Calu3 (cell line): ENCODE measurements around the gene TTLL11. TPM values are rescaled to one million over a fixed set of nuclear protein-coding genes. Genes with fewer than 3 reads are reported as not detected.

Experiments used
- BruUV-seq: library from RNA; stranded (reverse); fragments of 400-500 nt; replicated peaks from 2 replicates; lab custom pipeline; 2021; lab: Mats Ljungman, UMichigan
- CTCF ChIA-PET: fragments of 300-600 bp; sonication (Branson Sonifier 250); formaldehyde crosslinking; loops from one replicate; lab custom pipeline; 2022; ENCODE audit warnings: antibody characterized with exemption; lab: Charles Lee
- DNase-seq: peaks from one replicate; pipeline ENCODE4 v3.0.0; 2022
- H3K27ac Mint-ChIP-seq: one replicate; pipeline ENCODE4 v1.8.0; 2022; ENCODE audit warnings: mixed read lengths; ENCODE audit not compliant: unreplicated experiment
- H3K27me3 Mint-ChIP-seq: one replicate; pipeline ENCODE4 v1.8.0; 2022; ENCODE audit warnings: mixed read lengths; ENCODE audit not compliant: unreplicated experiment
- H3K36me3 Mint-ChIP-seq: one replicate; pipeline ENCODE4 v1.8.0; 2022; ENCODE audit warnings: mild to moderate bottlenecking, moderate library complexity, mixed read lengths; ENCODE audit not compliant: insufficient read depth, unreplicated experiment
- H3K4me1 Mint-ChIP-seq: one replicate; pipeline ENCODE4 v1.8.0; 2022; ENCODE audit warnings: mild to moderate bottlenecking, low read depth, mixed read lengths; ENCODE audit not compliant: unreplicated experiment
- H3K4me3 Mint-ChIP-seq: one replicate; pipeline ENCODE4 v1.8.0; 2022; ENCODE audit warnings: mild to moderate bottlenecking, low read depth, moderate library complexity, mixed read lengths; ENCODE audit not compliant: unreplicated experiment
- H3K9me3 Mint-ChIP-seq: one replicate; pipeline ENCODE4 v1.8.0; 2022; ENCODE audit warnings: low read depth, mixed read lengths; ENCODE audit not compliant: unreplicated experiment
- CTCF ChIP-seq: fragments of 200-600 bp; IDR thresholded peaks from one replicate; pipeline ENCODE4 v1.8.0; 2022; ENCODE audit warnings: antibody characterized with exemption; ENCODE audit not compliant: unreplicated experiment
- intact Hi-C: fragments of 100-400 bp; cut with micrococcal nuclease; formaldehyde crosslinking; loops from one replicate; pipeline ENCODE4 v1.10.0; 2022; ENCODE audit not compliant: unreplicated experiment
- total RNA-seq: library from RNA; stranded (reverse); gene quantifications from 2 replicates; pipeline ENCODE4 v1.2.3, GENCODE V29; 2022

The TTLL11 gene
- total RNA-seq, 1 experiment from 2014 or later = 10.5 TPM

- DNase-seq = no peak
- H3K9me3 Mint-ChIP-seq = no peaks in the 10 kb centered on the region
- H3K27ac Mint-ChIP-seq = no peak overlapping the region
- no peak overlapping the region for H3K4me3 Mint-ChIP-seq
- CTCF ChIA-PET = no interaction called here
- BruUV-seq = no TSS peak
- H3K36me3 Mint-ChIP-seq = peaks cover 1% of the 10 kb centered on the region
- no peak for TF ChIP-seq CTCF
- intact Hi-C loops = no loop called here
- no peaks in the 10 kb centered on the region for H3K27me3 Mint-ChIP-seq
- peaks cover 11% of the 10 kb centered on the region for H3K4me1 Mint-ChIP-seq
These were observed 45.6 kb upstream of the TTLL11 start for GRCh38 chr9:122138560-122139268.

- H3K27ac Mint-ChIP-seq = no peak overlapping the region
- DNase-seq = no peak
- no peak for TF ChIP-seq CTCF
- H3K9me3 Mint-ChIP-seq = no peaks in the 10 kb centered on the region
- H3K4me1 Mint-ChIP-seq = peaks cover 2% of the 10 kb centered on the region
- no TSS peak for BruUV-seq
- intact Hi-C loops = no loop called here
- H3K27me3 Mint-ChIP-seq = peaks cover 14% of the 10 kb centered on the region
- H3K36me3 Mint-ChIP-seq = no peaks in the 10 kb centered on the region
- no peak overlapping the region for H3K4me3 Mint-ChIP-seq
- CTCF ChIA-PET = interaction anchor here (0.6 kb wide), 1 partner anchor 253 kb away, joined by 6 read pairs; no protein-coding TSS in a partner anchor
These were observed 42.4 kb upstream of the TTLL11 start for GRCh38 chr9:122135529-122135859.

- Mint-ChIP-seq H3K36me3 (no peaks in the 10 kb centered on the region), H3K9me3 (no peaks in the 10 kb centered on the region), H3K4me3 (no peak overlapping the region), H3K4me1 (no peaks in the 10 kb centered on the region), H3K27ac (no peak overlapping the region), H3K27me3 (peaks cover 18% of the 10 kb centered on the region)
- DNase-seq = no peak
- CTCF ChIA-PET = interaction anchor here (0.6 kb wide), 1 partner anchor 254 kb away, joined by 6 read pairs; no protein-coding TSS in a partner anchor
- TF ChIP-seq CTCF = no peak
- intact Hi-C loops = no loop called here
- BruUV-seq = no TSS peak
These were observed 41.9 kb upstream of the TTLL11 start for GRCh38 chr9:122134822-122135528.

GRCh38 chr9:122133984-122134535, 41.0 kb upstream of the TTLL11 start:
- no TSS peak for BruUV-seq
- H3K27me3 Mint-ChIP-seq = peaks cover 18% of the 10 kb centered on the region

More at GRCh38 chr9:122133984-122134535, 41.0 kb upstream of the TTLL11 start:
- no peaks in the 10 kb centered on the region for H3K9me3 Mint-ChIP-seq
- CTCF ChIA-PET = interaction anchor here (1.2 kb wide), 1 partner anchor 9 kb away, joined by 3 read pairs; no protein-coding TSS in a partner anchor
- no peaks in the 10 kb centered on the region for H3K36me3 Mint-ChIP-seq
- no peak overlapping the region for H3K27ac Mint-ChIP-seq
- no peak for DNase-seq
- no peaks in the 10 kb centered on the region for H3K4me1 Mint-ChIP-seq
- no peak overlapping the region for H3K4me3 Mint-ChIP-seq
- no peak for TF ChIP-seq CTCF
- intact Hi-C loops = no loop called here
